ENCODE results near the gene CD8B. TPM values are rescaled to one million over a fixed set of nuclear protein-coding genes. Genes with fewer than 3 reads are reported as not detected.
A peak's percentile ranks its signal among the peaks of the same experiment; 100 is the strongest.

The CD8B gene
- total and polyA plus RNA-seq, 2 donors = 111 to 666 TPM

DNA sequence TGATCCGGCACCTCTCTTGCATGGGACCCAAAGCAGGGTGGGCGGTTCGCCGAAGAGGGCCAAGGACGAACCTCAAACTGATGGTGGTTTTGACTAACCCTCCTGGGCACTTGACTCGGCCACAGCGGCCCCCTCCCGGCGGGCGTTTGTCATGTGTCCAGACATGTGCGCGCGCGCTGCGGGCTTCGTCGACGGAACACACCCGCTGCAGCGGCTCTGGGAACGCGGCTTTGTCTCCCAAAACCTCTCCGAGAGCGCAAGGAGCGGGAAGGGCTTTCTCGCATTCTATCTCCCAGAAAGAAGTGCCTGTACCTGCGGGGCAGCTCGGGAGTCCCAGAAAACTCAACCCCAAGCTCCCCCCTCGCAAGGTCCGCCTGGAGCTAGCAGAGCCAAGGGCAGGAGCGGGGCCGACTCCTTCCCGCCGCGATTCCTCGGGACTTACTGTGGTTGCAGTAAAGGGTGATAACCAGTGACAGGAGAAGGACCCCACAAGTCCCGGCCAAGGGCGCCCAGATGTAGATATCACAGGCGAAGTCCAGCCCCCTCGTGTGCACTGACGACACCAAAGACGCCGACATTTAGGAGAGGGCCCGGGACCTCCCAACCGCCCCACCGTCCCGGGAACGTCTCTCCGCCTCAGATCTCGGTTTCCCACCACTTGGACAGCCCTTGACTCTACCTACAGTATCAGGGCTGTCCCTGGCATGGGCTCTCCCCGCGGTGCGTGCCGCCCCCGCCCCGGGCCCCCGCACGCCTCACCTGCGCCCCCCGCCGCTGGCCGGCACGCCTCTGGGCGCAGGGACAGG is 72.6 kb downstream of the CD8B start:
- Histone ChIP-seq H3K27ac (ENCODE audit: low read depth in 1 of 2, low read length in 1 of 2) (peak overlapping the region; percentile 96 to 97), H3K36me3 (ENCODE audit: control insufficient read depth in 2 of 2, insufficient read depth in 2 of 2, low read length in 1 of 2) (peaks cover 37 to 43% of the 10 kb centered on the region in 2 donors), H3K4me3 (ENCODE audit: low read length in 2 of 2) (peak overlapping the region; percentile 78 to 89), H3K9me3 (ENCODE audit: control insufficient read depth in 2 of 2, insufficient read depth in 1 of 2, low read length in 1 of 2) (no peaks in the 10 kb centered on the region), H3K4me1 (ENCODE audit: control insufficient read depth in 2 of 2, insufficient read depth in 2 of 2, low read length in 2 of 2) (peaks cover 30 to 81% of the 10 kb centered on the region in 2 donors), H3K27me3 (ENCODE audit: control insufficient read depth in 2 of 2, insufficient read depth in 1 of 2, low read length in 1 of 2) (peaks cover 0 to 38% of the 10 kb centered on the region in 2 donors)
- 9% methylated on average over 64 of the region's 64 CpGs for WGBS
- DNase-seq (ENCODE audit: low read depth in 6 of 9, low spot score in 9 of 9) = peak in 1 of 9 donors; percentile 70

DNA sequence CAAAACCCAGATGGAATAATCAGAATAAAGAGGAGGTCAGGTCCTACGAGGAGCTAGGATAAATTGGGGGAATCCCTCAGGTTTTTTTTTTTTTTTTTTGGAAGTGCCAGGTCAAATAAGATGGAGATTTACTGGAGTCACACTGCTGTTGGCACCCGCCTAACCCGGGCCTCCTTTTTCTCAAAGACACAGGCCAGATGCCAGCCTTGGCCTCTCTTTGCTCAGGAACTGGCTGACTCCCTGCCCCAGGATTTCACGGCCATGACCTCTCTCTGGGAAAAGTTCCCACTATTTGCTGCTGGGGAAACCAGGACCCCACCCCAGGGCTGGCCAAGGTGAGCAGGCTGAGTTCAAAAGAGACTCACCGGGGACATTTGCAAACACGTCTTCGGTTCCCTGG is 73.5 kb downstream of the CD8B start:
- whole genome bisulfite sequencing = 72% methylated on average over 7 of the region's 7 CpGs
- Histone ChIP-seq H3K27me3 (ENCODE audit: control insufficient read depth in 2 of 2, insufficient read depth in 1 of 2, low read length in 1 of 2) (peaks cover 0 to 38% of the 10 kb centered on the region in 2 donors), H3K9me3 (ENCODE audit: control insufficient read depth in 2 of 2, insufficient read depth in 1 of 2, low read length in 1 of 2) (no peaks in the 10 kb centered on the region), H3K36me3 (ENCODE audit: control insufficient read depth in 2 of 2, insufficient read depth in 2 of 2, low read length in 1 of 2) (peaks cover 41 to 45% of the 10 kb centered on the region in 2 donors), H3K27ac (ENCODE audit: low read depth in 1 of 2, low read length in 1 of 2) (peak overlapping the region; percentile 79 to 97), H3K4me3 (ENCODE audit: low read length in 2 of 2) (peak overlapping the region; percentile 78 to 89), H3K4me1 (ENCODE audit: control insufficient read depth in 2 of 2, insufficient read depth in 2 of 2, low read length in 2 of 2) (peaks cover 24 to 80% of the 10 kb centered on the region in 2 donors)
- DNase-seq (ENCODE audit: low read depth in 6 of 9, low spot score in 9 of 9) = no peak

DNA sequence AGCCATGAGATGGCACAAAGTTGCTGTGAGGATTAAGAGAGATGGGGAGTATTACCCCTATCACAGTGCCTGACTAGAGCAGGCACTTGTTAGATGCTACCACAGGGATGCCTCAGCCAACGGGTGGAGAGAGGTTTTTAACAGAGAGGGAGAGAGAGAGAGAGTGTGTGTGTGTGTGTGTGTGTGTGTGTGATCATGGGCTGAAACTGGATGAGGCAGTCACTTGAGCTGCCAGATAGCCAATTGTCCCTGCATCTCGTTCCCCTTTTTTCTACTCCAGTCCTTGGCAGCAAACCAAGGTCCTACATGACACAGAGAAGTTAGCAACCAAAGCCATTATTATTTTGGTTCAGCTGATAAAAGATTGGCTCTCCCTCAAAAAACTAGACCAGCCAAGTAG is 74.0 kb downstream of the CD8B start:
- H3K27me3 ChIP-seq (ENCODE audit: control insufficient read depth in 2 of 2, insufficient read depth in 1 of 2, low read length in 1 of 2) = peaks cover 0 to 38% of the 10 kb centered on the region in 2 donors
- H3K27ac ChIP-seq (ENCODE audit: low read depth in 1 of 2, low read length in 1 of 2) = peak overlapping the region; percentile 22 to 97

DNA sequence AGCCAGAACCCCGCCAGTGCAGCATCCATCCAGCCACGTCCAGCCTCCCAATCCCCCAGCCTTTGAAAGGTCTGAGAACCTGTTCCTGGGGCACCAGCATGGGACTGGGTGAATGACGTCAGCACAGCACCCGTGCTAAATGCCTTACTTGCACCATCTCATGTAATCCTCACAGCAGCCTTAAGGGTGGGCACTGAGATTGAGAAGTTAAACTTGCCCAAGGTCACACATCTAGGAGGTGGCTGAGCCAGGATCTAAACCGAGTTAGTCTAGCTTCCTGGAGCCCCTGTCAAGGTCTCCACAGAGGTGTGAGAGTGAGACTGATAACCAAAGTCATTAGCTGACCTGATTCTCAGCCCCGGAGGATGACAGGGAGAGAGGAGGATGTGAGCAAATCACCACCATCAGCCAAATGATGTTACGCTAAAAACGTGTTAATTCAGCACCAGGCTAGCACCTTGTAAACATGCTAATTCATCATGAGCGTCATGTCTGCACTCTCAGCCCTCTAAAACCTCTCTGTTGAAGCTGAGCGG is 75.6 kb downstream of the CD8B start:
- peak overlapping the region; percentile 76 to 78 for H3K27ac ChIP-seq (ENCODE audit: low read depth in 1 of 2, low read length in 1 of 2)
- no peaks in the 10 kb centered on the region for H3K9me3 ChIP-seq (ENCODE audit: control insufficient read depth in 2 of 2, insufficient read depth in 1 of 2, low read length in 1 of 2)
- H3K4me1 ChIP-seq (ENCODE audit: control insufficient read depth in 2 of 2, insufficient read depth in 2 of 2, low read length in 2 of 2) = peaks cover 25 to 68% of the 10 kb centered on the region in 2 donors
- H3K27me3 ChIP-seq (ENCODE audit: control insufficient read depth in 2 of 2, insufficient read depth in 1 of 2, low read length in 1 of 2) = peaks cover 0 to 30% of the 10 kb centered on the region in 2 donors
- H3K4me3 ChIP-seq (ENCODE audit: low read length in 2 of 2) = peak overlapping the region; percentile 19 to 33
- 79% methylated on average over 10 of the region's 10 CpGs for WGBS
- peaks cover 41 to 45% of the 10 kb centered on the region in 2 donors for H3K36me3 ChIP-seq (ENCODE audit: control insufficient read depth in 2 of 2, insufficient read depth in 2 of 2, low read length in 1 of 2)
- no peak for DNase-seq (ENCODE audit: low read depth in 6 of 9, low spot score in 9 of 9)

More for the DNA sequence above, 74.0 kb downstream of the CD8B start:
- no peaks in the 10 kb centered on the region for H3K9me3 ChIP-seq (ENCODE audit: control insufficient read depth in 2 of 2, insufficient read depth in 1 of 2, low read length in 1 of 2)
- peak in 3 of 9 donors; percentile 73 to 85 (median 73) for DNase-seq (ENCODE audit: low read depth in 6 of 9, low spot score in 9 of 9)
- WGBS = 7% methylated on average over 2 of the region's 2 CpGs
- H3K4me3 ChIP-seq (ENCODE audit: low read length in 2 of 2) = peak overlapping the region; percentile 78 to 89
- H3K4me1 ChIP-seq (ENCODE audit: control insufficient read depth in 2 of 2, insufficient read depth in 2 of 2, low read length in 2 of 2) = peaks cover 25 to 79% of the 10 kb centered on the region in 2 donors
- H3K36me3 ChIP-seq (ENCODE audit: control insufficient read depth in 2 of 2, insufficient read depth in 2 of 2, low read length in 1 of 2) = peaks cover 41 to 45% of the 10 kb centered on the region in 2 donors

DNA sequence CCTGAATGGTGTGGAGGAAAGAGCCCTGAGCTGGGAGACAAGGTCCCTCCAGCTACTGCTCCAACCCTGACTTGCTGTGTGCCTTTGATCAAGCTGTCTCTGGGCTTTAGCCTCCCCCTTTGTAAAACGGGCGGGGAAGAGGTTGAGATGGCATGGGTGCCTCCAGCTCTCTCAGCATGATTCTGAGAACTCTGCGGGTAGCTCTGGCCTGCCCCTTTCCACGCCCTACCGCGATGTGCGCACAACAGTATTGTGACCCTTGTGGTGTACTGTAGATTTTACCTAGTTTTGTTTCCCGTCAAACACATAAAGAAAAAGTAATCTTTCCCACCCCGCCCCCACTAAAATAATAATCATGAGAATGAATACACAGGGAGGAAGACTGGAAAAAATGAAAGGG is 76.2 kb downstream of the CD8B start:
- peak overlapping the region; percentile 47 to 76 for H3K27ac ChIP-seq (ENCODE audit: low read depth in 1 of 2, low read length in 1 of 2)

DNA sequence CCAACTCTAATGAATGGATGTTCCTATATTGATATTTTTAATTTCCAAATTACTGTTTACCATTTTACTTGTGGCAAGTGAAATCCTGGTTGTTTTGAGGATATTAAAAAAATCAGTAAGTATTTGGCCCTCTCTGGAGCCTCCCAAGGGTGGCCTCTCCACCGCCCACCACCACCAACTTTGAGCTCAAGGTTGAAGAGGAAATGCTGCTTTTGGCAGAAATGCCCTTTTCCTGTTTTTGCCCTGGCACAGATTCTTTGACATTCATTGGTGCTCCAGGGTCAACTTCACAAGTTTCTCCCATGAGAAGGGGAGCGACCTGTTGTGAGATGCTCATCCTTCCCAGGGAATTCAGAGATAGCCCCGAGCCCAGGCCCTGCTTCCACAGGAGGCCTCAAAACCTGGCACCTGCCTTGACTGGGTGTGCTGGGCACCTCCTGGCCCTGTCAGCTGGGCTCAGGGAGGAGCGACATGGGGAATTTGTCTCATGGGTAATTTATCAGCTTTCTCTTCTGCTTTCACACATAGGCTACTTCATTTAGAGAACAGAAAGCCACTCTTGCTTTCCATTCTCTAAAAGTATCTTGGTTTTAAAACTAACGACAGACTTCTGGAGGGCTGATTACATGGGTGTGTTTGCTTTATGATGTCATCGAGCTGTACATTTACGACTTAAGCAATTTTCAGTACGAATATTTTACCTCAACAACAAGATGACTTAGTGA is 77.9 kb downstream of the CD8B start:
- H3K27ac ChIP-seq (ENCODE audit: low read depth in 1 of 2, low read length in 1 of 2) = peak overlapping the region; percentile 66 to 81
- 94% methylated on average over 8 of the region's 8 CpGs for WGBS
- DNase-seq (ENCODE audit: low read depth in 6 of 9, low spot score in 9 of 9) = no peak
- peaks cover 25 to 52% of the 10 kb centered on the region in 2 donors for H3K4me1 ChIP-seq (ENCODE audit: control insufficient read depth in 2 of 2, insufficient read depth in 2 of 2, low read length in 2 of 2)
- H3K36me3 ChIP-seq (ENCODE audit: control insufficient read depth in 2 of 2, insufficient read depth in 2 of 2, low read length in 1 of 2) = peaks cover 29 to 43% of the 10 kb centered on the region in 2 donors
- H3K27me3 ChIP-seq (ENCODE audit: control insufficient read depth in 2 of 2, insufficient read depth in 1 of 2, low read length in 1 of 2) = peaks cover 0 to 7% of the 10 kb centered on the region in 2 donors
- H3K4me3 ChIP-seq (ENCODE audit: low read length in 2 of 2) = no peak overlapping the region
- H3K9me3 ChIP-seq (ENCODE audit: control insufficient read depth in 2 of 2, insufficient read depth in 1 of 2, low read length in 1 of 2) = no peaks in the 10 kb centered on the region

More for the DNA sequence above, 76.2 kb downstream of the CD8B start:
- WGBS = 86% methylated on average over 9 of the region's 9 CpGs
- peak in 1 of 9 donors; percentile 68 for DNase-seq (ENCODE audit: low read depth in 6 of 9, low spot score in 9 of 9)
- Histone ChIP-seq H3K9me3 (ENCODE audit: control insufficient read depth in 2 of 2, insufficient read depth in 1 of 2, low read length in 1 of 2) (no peaks in the 10 kb centered on the region), H3K4me3 (ENCODE audit: low read length in 2 of 2) (peak overlapping the region in 1 of 2 donors; percentile 33), H3K36me3 (ENCODE audit: control insufficient read depth in 2 of 2, insufficient read depth in 2 of 2, low read length in 1 of 2) (peaks cover 41 to 45% of the 10 kb centered on the region in 2 donors), H3K27me3 (ENCODE audit: control insufficient read depth in 2 of 2, insufficient read depth in 1 of 2, low read length in 1 of 2) (peaks cover 0 to 24% of the 10 kb centered on the region in 2 donors), H3K4me1 (ENCODE audit: control insufficient read depth in 2 of 2, insufficient read depth in 2 of 2, low read length in 2 of 2) (peaks cover 25 to 63% of the 10 kb centered on the region in 2 donors)

DNA sequence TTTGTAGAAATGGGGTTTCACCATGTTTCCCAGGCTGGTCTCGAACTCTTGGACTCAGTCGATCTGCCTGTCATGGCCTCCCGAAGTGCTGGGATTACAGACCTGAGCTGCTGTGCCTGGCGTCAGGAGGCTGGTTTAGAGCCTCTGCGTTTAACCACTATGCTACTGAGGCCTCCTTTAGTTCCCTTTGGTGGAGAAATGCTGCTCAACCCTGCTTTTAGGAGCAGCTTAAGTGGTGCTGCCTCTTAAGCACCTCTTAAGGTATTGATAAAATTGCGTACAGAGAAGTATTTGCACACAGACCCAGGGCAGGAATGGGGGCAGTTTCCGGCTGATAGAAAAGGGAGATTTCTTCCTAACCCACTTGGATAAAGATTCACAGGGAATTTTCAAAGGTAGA is 78.9 kb downstream of the CD8B start:
- Histone ChIP-seq H3K9me3 (ENCODE audit: control insufficient read depth in 2 of 2, insufficient read depth in 1 of 2, low read length in 1 of 2) (no peaks in the 10 kb centered on the region), H3K4me3 (ENCODE audit: low read length in 2 of 2) (no peak overlapping the region), H3K27ac (ENCODE audit: low read depth in 1 of 2, low read length in 1 of 2) (peak overlapping the region; percentile 53 to 66), H3K27me3 (ENCODE audit: control insufficient read depth in 2 of 2, insufficient read depth in 1 of 2, low read length in 1 of 2) (no peaks in the 10 kb centered on the region), H3K4me1 (ENCODE audit: control insufficient read depth in 2 of 2, insufficient read depth in 2 of 2, low read length in 2 of 2) (peaks cover 28 to 54% of the 10 kb centered on the region in 2 donors), H3K36me3 (ENCODE audit: control insufficient read depth in 2 of 2, insufficient read depth in 2 of 2, low read length in 1 of 2) (peaks cover 23 to 33% of the 10 kb centered on the region in 2 donors)
- 94% methylated on average over 7 of the region's 7 CpGs for WGBS
- DNase-seq (ENCODE audit: low read depth in 6 of 9, low spot score in 9 of 9) = no peak

DNA sequence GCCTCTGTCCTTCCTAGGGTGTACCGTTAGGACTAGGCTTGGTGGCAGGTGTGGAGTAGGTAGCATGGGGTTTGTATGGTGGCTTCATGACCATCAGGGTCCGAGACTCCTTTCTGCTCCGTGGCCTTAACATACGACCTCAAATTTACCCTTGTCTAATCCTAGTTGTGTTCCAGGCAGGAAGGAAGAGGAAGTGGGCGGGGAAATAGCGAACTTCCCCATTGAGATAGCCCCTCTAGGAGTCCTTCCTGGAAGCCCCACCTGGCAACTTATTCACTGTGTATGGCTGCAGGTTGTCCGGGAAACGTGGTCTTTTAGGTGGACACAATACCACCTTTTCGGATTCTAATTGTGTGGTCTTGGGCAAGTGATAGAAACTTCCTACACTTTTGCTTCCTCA is 80.3 kb downstream of the CD8B start:
- H3K4me1 ChIP-seq (ENCODE audit: control insufficient read depth in 2 of 2, insufficient read depth in 2 of 2, low read length in 2 of 2) = peaks cover 33 to 56% of the 10 kb centered on the region in 2 donors

More for the DNA sequence above, 80.3 kb downstream of the CD8B start:
- no peak overlapping the region for H3K4me3 ChIP-seq (ENCODE audit: low read length in 2 of 2)
- peaks cover 22 to 31% of the 10 kb centered on the region in 2 donors for H3K36me3 ChIP-seq (ENCODE audit: control insufficient read depth in 2 of 2, insufficient read depth in 2 of 2, low read length in 1 of 2)
- no peak for DNase-seq (ENCODE audit: low read depth in 6 of 9, low spot score in 9 of 9)
- H3K27ac ChIP-seq (ENCODE audit: low read depth in 1 of 2, low read length in 1 of 2) = no peak overlapping the region
- WGBS = 79% methylated on average over 9 of the region's 9 CpGs
- no peaks in the 10 kb centered on the region for H3K9me3 ChIP-seq (ENCODE audit: control insufficient read depth in 2 of 2, insufficient read depth in 1 of 2, low read length in 1 of 2)
- no peaks in the 10 kb centered on the region for H3K27me3 ChIP-seq (ENCODE audit: control insufficient read depth in 2 of 2, insufficient read depth in 1 of 2, low read length in 1 of 2)
